Measurements from ENCODE around the gene C16orf86.

C16orf86 gene

GRCh38 chr16:67694611-67695010 lies 28.0 kb downstream of the C16orf86 start:
- DNase-seq (ENCODE audit: low read depth): no peak

GRCh38 chr16:67697422-67698185 lies 31.0 kb downstream of the C16orf86 start:
- DNase-seq (ENCODE audit: low read depth): no peak

GRCh38 chr16:67699265-67699664 lies 32.7 kb downstream of the C16orf86 start:
- DNase-seq (ENCODE audit: low read depth): no peak

GRCh38 chr16:67701420-67701819 lies 34.8 kb downstream of the C16orf86 start:
- no peak for DNase-seq (ENCODE audit: low read depth)

- DNase-seq (ENCODE audit: low read depth): no peak
These were observed 35.5 kb downstream of the C16orf86 start for GRCh38 chr16:67702130-67702529.

- DNase-seq (ENCODE audit: low read depth): no peak
These were observed 37.0 kb downstream of the C16orf86 start for GRCh38 chr16:67703626-67704025.

- no peak for DNase-seq (ENCODE audit: low read depth)
These were observed 37.5 kb downstream of the C16orf86 start for GRCh38 chr16:67704110-67704509.

- DNase-seq (ENCODE audit: low read depth): no peak
These were observed 40.6 kb downstream of the C16orf86 start for GRCh38 chr16:67707210-67707609.

GRCh38 chr16:67707790-67708189 lies 41.2 kb downstream of the C16orf86 start:
- no peak for DNase-seq (ENCODE audit: low read depth)

- DNase-seq (ENCODE audit: low read depth): no peak
These were observed 41.8 kb downstream of the C16orf86 start for GRCh38 chr16:67708368-67708771.

GRCh38 chr16:67709050-67709449 lies 42.4 kb downstream of the C16orf86 start:
- DNase-seq (ENCODE audit: low read depth): no peak

- no peak for DNase-seq (ENCODE audit: low read depth)
These were observed 44.0 kb downstream of the C16orf86 start for GRCh38 chr16:67710607-67711006.

- DNase-seq (ENCODE audit: low read depth): no peak
These were observed 47.1 kb downstream of the C16orf86 start for GRCh38 chr16:67713647-67714273.

- no peak for DNase-seq (ENCODE audit: low read depth)
These were observed 47.9 kb downstream of the C16orf86 start for GRCh38 chr16:67714522-67714921.

- no peak for DNase-seq (ENCODE audit: low read depth)
These were observed 49.5 kb downstream of the C16orf86 start for GRCh38 chr16:67716097-67716496.
